ENCODE results near the gene SMURF2. TPM values are rescaled to one million over a fixed set of nuclear protein-coding genes. Genes with fewer than 3 reads are reported as not detected.

The SMURF2 gene
- total RNA-seq, 1 experiment from 2014 or later = 35.3 TPM

DNA sequence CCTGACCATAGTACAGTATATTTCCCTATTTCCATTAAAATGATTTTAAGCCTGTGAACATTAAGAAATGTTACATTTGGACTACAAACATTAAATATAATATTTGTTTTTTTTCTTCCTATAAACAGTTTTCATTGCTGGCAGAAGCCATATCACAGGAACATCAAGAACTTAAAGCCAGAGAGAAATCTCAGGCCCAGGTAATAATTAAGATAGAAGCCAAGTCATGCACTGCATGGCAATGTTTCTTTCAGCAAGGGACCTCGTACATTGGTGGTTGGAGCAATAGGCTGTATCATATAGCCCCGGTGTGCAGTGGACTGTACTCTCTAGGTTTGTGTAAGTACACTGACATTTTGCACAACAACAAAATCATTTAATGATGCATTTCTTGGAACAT is 125.2 kb downstream of the SMURF2 start:
- H3K4me2 ChIP-seq (ENCODE audit: insufficient read depth, insufficient read length, low read length) = no peak overlapping the region
- no peak overlapping the region for H3K23ac ChIP-seq (ENCODE audit: insufficient read length, low read depth, low read length)
- Mint-ChIP-seq H3K4me1 (no peaks in the 10 kb centered on the region), H3K4me3 (no peak overlapping the region), H3K27ac (no peak overlapping the region), H3K27me3 (ENCODE audit: low read depth) (no peaks in the 10 kb centered on the region), H3K9me3 (no peaks in the 10 kb centered on the region), H3K36me3 (ENCODE audit: insufficient read depth in 1 of 3, low read depth in 3 of 3) (peaks cover 15 to 76% (median 50%) of the 10 kb centered on the region in 3 experiments)
- H4K91ac ChIP-seq (ENCODE audit: insufficient read length, low read depth, low read length) = no peak overlapping the region
- no peak overlapping the region for H2BK20ac ChIP-seq (ENCODE audit: low read depth, low read length, poor library complexity, severe bottlenecking)
- H3K9me3 ChIP-seq (ENCODE audit: control insufficient read depth, low read depth, low read length) = no peaks in the 10 kb centered on the region
- no peak overlapping the region for H2BK15ac ChIP-seq (ENCODE audit: low read depth, low read length)
- no peak overlapping the region for H2AK5ac ChIP-seq (ENCODE audit: insufficient read length, low read length)
- no peak overlapping the region for H3K27ac ChIP-seq (ENCODE audit: insufficient read length, low read depth, low read length)
- H2AFZ ChIP-seq (ENCODE audit: low read length) = no peak overlapping the region
- no peak overlapping the region for H3T11ph ChIP-seq (ENCODE audit: low read length)
- no peaks in the 10 kb centered on the region for H3K23me2 ChIP-seq (ENCODE audit: insufficient read length, low read depth, low read length, poor library complexity, severe bottlenecking)
- no peak overlapping the region for H3K4ac ChIP-seq (ENCODE audit: low read depth, low read length)
- DNase-seq = no peak
- H4K20me1 ChIP-seq (ENCODE audit: control insufficient read depth, insufficient read depth, insufficient read length) = no peaks in the 10 kb centered on the region
- no peaks in the 10 kb centered on the region for H3K4me1 ChIP-seq (ENCODE audit: insufficient read depth, low read length)
- no peak overlapping the region for H3K56ac ChIP-seq (ENCODE audit: insufficient read length, low read depth, low read length)
- no peak overlapping the region for H3K14ac ChIP-seq (ENCODE audit: insufficient read depth, low read length)
- no peak overlapping the region for H3K9ac ChIP-seq (ENCODE audit: extremely low read depth, insufficient read length, low read length)
- no peak overlapping the region for H2BK120ac ChIP-seq (ENCODE audit: low read depth, low read length, poor library complexity, severe bottlenecking)
- no peak overlapping the region for H3K18ac ChIP-seq (ENCODE audit: insufficient read length, low read depth, low read length)
- H3K27me3 ChIP-seq (ENCODE audit: insufficient read depth, low read length) = no peaks in the 10 kb centered on the region
- TF ChIP-seq, protein P1, sequence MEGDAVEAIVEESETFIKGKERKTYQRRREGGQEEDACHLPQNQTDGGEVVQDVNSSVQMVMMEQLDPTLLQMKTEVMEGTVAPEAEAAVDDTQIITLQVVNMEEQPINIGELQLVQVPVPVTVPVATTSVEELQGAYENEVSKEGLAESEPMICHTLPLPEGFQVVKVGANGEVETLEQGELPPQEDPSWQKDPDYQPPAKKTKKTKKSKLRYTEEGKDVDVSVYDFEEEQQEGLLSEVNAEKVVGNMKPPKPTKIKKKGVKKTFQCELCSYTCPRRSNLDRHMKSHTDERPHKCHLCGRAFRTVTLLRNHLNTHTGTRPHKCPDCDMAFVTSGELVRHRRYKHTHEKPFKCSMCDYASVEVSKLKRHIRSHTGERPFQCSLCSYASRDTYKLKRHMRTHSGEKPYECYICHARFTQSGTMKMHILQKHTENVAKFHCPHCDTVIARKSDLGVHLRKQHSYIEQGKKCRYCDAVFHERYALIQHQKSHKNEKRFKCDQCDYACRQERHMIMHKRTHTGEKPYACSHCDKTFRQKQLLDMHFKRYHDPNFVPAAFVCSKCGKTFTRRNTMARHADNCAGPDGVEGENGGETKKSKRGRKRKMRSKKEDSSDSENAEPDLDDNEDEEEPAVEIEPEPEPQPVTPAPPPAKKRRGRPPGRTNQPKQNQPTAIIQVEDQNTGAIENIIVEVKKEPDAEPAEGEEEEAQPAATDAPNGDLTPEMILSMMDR (conservative IDR thresholded peaks at IDR 0.05) = no peak
- H3K79me1 ChIP-seq (ENCODE audit: insufficient read depth, low read depth, low read length, poor library complexity, severe bottlenecking) = no peaks in the 10 kb centered on the region
- no peaks in the 10 kb centered on the region for H3K79me2 ChIP-seq (ENCODE audit: insufficient read depth, low read length)
- H2BK5ac ChIP-seq (ENCODE audit: insufficient read length, low read length) = no peak overlapping the region
- H4K5ac ChIP-seq (ENCODE audit: insufficient read length, low read depth, low read length) = no peak overlapping the region
- WGBS (ENCODE audit: extremely low coverage, insufficient read length, low lambda C conversion rate) = no CpG with 5 or more reads among the region's 2 CpGs
- no peak overlapping the region for H2BK12ac ChIP-seq (ENCODE audit: insufficient read length, low read depth, low read length)
- H4K8ac ChIP-seq (replicated peaks; ENCODE audit: insufficient read length, low read depth, low read length) = no peak overlapping the region
